ENCODE measurements around the gene EFNA1. TPM values are rescaled to one million over a fixed set of nuclear protein-coding genes. Genes with fewer than 3 reads are reported as not detected.
A peak's percentile ranks its signal among the peaks of the same experiment; 100 is the strongest.
"Not testable (repeated sequence)": the region's sequence is repeated elsewhere in the genome, so short reads cannot be mapped to it uniquely, and the experiment has no call there.

EFNA1 gene
- total RNA-seq, 1 experiment from 2014 or later = 2.5 TPM

DNA sequence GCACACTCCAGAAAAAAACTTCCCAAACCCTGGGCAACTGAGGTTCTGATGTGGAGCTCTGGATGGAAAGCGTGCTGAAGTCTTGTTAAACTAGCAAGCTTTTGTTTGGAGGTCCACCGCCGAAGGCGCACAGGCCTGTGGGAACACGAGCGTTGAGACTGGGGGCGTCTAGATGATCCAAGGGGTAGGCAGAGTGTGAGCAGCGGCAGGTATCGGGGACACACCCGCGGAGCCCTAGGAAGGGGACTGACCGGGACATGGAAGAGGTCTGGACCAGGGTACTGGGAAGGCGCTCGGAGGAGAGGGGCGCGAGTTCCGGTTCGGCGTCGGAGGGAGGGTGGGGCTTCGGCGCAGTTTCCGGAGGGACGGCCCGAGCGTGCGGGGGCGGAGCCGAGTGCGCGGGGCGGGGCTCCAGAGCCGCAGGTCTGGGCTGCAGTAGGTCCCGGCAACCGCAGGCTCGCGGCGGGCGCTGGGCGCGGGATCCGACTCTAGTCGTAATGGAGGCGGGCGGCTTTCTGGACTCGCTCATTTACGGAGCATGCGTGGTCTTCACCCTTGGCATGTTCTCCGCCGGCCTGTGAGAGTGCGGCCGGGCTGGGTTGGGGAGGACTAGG, 7.8 kb downstream of the EFNA1 start, which contains the start of gene SLC50A1:
TSS of gene SLC50A1 (plus strand) at position 438 of the 614 bp plus-strand sequence. CDS start at position 498, 60 bp downstream.
- in situ Hi-C loops (cut with HindIII; ENCODE audit: low pct_unique_long_range_greater_than_20kb, low sequenced_read_pairs) = no loop called here
- peak; percentile 92 for DNase-seq (ENCODE audit: low read depth)

- in situ Hi-C loops (cut with HindIII; ENCODE audit: low pct_unique_long_range_greater_than_20kb, low sequenced_read_pairs) = no loop called here
- no peak for DNase-seq (ENCODE audit: low read depth)
Observed at GRCh38 chr1:155136748-155137147, 9.1 kb downstream of the EFNA1 start.

GRCh38 chr1:155137154-155137949, 9.7 kb downstream of the EFNA1 start:
- in situ Hi-C loops (cut with HindIII; ENCODE audit: low pct_unique_long_range_greater_than_20kb, low sequenced_read_pairs) = no loop called here
- DNase-seq (ENCODE audit: low read depth) = no peak

GRCh38 chr1:155139895-155140629, 12.4 kb downstream of the EFNA1 start, which contains the start of gene DPM3:
Gene DPM3, minus strand, starts transcription at chr1:155140531. Its CDS starts 291 bp downstream, at chr1:155140240.
- in situ Hi-C loops (cut with HindIII; ENCODE audit: low pct_unique_long_range_greater_than_20kb, low sequenced_read_pairs) = no loop called here
- DNase-seq (ENCODE audit: low read depth) = peak; percentile 71

DNA sequence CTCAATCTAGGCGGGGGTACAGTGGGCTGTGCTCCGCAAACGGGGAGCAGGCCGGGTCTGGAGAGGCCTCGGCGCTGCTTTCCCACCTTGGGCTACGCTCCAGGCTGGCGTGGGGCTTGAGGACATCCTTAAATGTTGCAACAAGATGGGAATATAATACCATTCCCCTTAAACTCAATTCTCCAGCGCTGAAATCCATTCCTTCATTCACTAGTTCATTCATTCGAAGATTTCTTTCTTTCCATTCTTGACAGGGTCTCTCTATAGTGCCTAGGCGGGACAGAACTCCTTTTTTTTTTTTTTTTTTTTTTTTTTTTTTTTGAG, 12.9 kb downstream of the EFNA1 start:
- in situ Hi-C loops (cut with HindIII; ENCODE audit: low pct_unique_long_range_greater_than_20kb, low sequenced_read_pairs) = no loop called here
- DNase-seq (ENCODE audit: low read depth) = no peak

GRCh38 chr1:155141749-155142148, 14.1 kb downstream of the EFNA1 start:
- DNase-seq (ENCODE audit: low read depth) = no peak
- in situ Hi-C loops (cut with HindIII; ENCODE audit: low pct_unique_long_range_greater_than_20kb, low sequenced_read_pairs) = no loop called here

DNA sequence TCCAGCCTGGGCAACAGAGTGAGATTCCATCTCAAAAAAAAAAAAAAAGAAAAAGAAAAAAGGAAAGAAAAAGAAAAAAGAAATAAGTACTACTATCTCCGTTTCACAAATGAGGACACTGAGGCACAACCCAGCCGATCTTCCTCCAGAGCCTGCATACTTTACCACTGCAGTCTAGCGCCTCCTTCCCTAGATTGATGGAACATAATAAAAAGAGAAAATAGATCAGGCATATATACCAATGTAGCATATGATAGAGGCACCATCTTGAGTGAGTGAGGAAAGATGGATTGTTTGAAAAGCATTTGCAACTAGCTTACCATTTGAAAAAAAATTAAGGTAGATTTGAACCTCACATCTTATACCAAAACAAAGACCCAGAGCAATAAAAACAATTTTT, 17.8 kb downstream of the EFNA1 start:
- no peak for DNase-seq (ENCODE audit: low read depth)

DNA sequence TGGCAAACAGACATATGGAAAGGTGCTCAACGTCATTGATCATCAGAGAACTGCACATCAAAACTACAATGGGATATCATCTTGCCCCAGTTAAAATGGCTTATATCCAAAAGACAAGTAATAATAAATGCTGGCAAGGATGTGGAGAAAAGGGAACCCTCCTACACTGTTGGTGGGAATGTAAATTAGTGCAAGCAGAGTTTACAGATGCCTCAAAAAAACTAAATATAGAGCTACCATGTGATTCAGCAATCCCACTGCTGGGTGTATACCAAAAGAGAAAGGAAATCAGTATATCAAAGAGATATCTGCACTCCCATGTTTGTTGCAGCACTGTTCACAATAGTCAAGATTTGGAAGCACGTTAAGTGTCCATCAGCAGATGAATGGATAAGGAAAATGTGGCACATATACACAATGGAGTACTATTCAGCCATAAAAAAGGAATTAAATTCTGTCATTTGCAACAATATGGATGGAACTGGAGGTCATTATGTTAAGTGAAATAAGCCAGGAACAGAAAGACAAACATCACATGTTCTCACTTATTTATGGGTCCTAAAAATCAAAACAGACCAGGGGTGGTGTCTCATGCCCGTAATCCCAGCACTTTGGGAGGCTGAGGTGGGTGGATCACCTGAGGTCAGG, 28.4 kb downstream of the EFNA1 start:
- DNase-seq (ENCODE audit: low read depth); in situ Hi-C loops (cut with HindIII; ENCODE audit: low pct_unique_long_range_greater_than_20kb, low sequenced_read_pairs): not testable (repeated sequence)

More for the DNA sequence above, 17.8 kb downstream of the EFNA1 start:
- in situ Hi-C loops (cut with HindIII; ENCODE audit: low pct_unique_long_range_greater_than_20kb, low sequenced_read_pairs) = no loop called here

GRCh38 chr1:155158991-155159390, 31.3 kb downstream of the EFNA1 start:
- DNase-seq (ENCODE audit: low read depth) = no peak
- in situ Hi-C loops (cut with HindIII; ENCODE audit: low pct_unique_long_range_greater_than_20kb, low sequenced_read_pairs) = no loop called here

GRCh38 chr1:155160128-155160527, 32.5 kb downstream of the EFNA1 start:
- in situ Hi-C loops (cut with HindIII; ENCODE audit: low pct_unique_long_range_greater_than_20kb, low sequenced_read_pairs) = no loop called here
- no peak for DNase-seq (ENCODE audit: low read depth)

GRCh38 chr1:155162631-155163030, 35.0 kb downstream of the EFNA1 start:
- DNase-seq (ENCODE audit: low read depth); in situ Hi-C loops (cut with HindIII; ENCODE audit: low pct_unique_long_range_greater_than_20kb, low sequenced_read_pairs): not testable (repeated sequence)

DNA sequence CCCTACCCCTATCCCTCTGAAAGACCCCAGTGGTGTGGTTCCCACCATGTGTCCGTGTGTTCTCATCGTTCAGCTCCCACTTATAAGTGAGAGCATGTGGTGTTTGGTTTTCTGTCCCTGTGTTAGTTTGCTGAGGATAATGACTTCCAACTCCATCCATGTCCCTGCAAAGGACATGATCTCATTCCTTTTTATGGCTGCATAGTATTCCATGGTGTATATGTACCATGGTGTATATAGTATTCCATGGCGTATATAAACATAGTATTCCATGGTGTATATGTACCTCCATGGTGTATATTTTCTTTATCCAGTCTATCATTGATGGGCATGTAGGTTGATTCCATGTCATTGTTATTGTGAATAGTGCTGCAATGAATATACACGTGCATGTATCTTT, 36.1 kb downstream of the EFNA1 start:
- DNase-seq (ENCODE audit: low read depth); in situ Hi-C loops (cut with HindIII; ENCODE audit: low pct_unique_long_range_greater_than_20kb, low sequenced_read_pairs): not testable (repeated sequence)

GRCh38 chr1:155164625-155165024, 36.9 kb downstream of the EFNA1 start:
- DNase-seq (ENCODE audit: low read depth); in situ Hi-C loops (cut with HindIII; ENCODE audit: low pct_unique_long_range_greater_than_20kb, low sequenced_read_pairs): not testable (repeated sequence)

GRCh38 chr1:155166051-155166470, 38.4 kb downstream of the EFNA1 start:
- in situ Hi-C loops (cut with HindIII; ENCODE audit: low pct_unique_long_range_greater_than_20kb, low sequenced_read_pairs) = no loop called here
- no peak for DNase-seq (ENCODE audit: low read depth)

- in situ Hi-C loops (cut with HindIII; ENCODE audit: low pct_unique_long_range_greater_than_20kb, low sequenced_read_pairs) = no loop called here
- DNase-seq (ENCODE audit: low read depth) = no peak
Observed at GRCh38 chr1:155166471-155167165, 38.9 kb downstream of the EFNA1 start.

- in situ Hi-C loops (cut with HindIII; ENCODE audit: low pct_unique_long_range_greater_than_20kb, low sequenced_read_pairs) = no loop called here
- DNase-seq (ENCODE audit: low read depth) = peak; percentile 69
Observed at GRCh38 chr1:155167166-155168104, 39.8 kb downstream of the EFNA1 start.

DNA sequence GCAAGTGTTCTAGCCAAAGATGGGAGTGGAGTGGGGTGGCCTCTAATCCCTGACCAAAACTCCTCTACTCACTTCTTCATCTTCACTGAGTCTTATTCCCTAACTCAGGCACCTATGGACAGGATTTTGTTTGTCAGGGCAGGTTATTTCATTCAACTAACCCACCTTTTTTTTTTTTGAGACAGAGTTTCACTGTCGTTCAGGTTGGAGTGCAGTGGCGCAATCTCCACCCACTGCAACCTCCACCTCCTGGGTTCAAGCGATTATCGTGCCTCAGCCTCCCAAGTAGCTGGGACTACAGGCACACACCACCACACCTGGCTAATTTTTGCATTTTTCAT, 40.4 kb downstream of the EFNA1 start:
- in situ Hi-C loops (cut with HindIII; ENCODE audit: low pct_unique_long_range_greater_than_20kb, low sequenced_read_pairs); DNase-seq (ENCODE audit: low read depth): not testable (repeated sequence)

Data from Caki2 (cell line).